K562 (cell line): ENCODE results near the gene WNT3.

ENCODE experiments used
- EZH2 ChIP-seq: IDR thresholded peaks from 2 replicates; pipeline ENCODE4 v1.6.1; 2012; ENCODE audit warnings: low read depth, mild to moderate bottlenecking, inconsistent platforms, low read length, borderline replicate concordance
- FIP1L1 ChIP-seq: fragments of 200-400 bp; formaldehyde crosslinking; IDR thresholded peaks from 2 replicates; pipeline ENCODE4 v1.6.1; 2018; ENCODE audit warnings: mild to moderate bottlenecking, low read depth, low read length; ENCODE audit not compliant: poor library complexity, severe bottlenecking
- HNRNPL ChIP-seq: fragments of 200-400 bp; formaldehyde crosslinking; IDR thresholded peaks from 2 replicates; pipeline ENCODE4 v1.6.1; 2017; ENCODE audit warnings: low read depth, mild to moderate bottlenecking, low read length
- MTF1 ChIP-seq: fragments of 250-450 bp; sonication (Bioruptor Pico); IDR thresholded peaks from 2 replicates; pipeline ENCODE4 v1.9.0; 2021; ENCODE audit warnings: moderate library complexity, mild to moderate bottlenecking, inconsistent platforms, borderline replicate concordance
- NR2C1 ChIP-seq, 2 experiments: fragments of 450-650 bp; IDR thresholded peaks; 2 replicates each; pipeline ENCODE4 v1.6.1; 2017; ENCODE audit warnings: mild to moderate bottlenecking in 2 of 2, antibody characterized with exemption in 1 of 2, inconsistent platforms in 1 of 2, missing compliant biosample characterization in 1 of 2, missing genetic modification characterization in 1 of 2
- POLR2AphosphoS5 ChIP-seq: IDR thresholded peaks from 2 replicates; pipeline ENCODE4 v1.6.1; 2011; ENCODE audit warnings: mild to moderate bottlenecking, low read depth, low read length, moderate library complexity; ENCODE audit not compliant: control insufficient read depth, insufficient read depth
- ZNF133 ChIP-seq: fragments of 250-450 bp; sonication (Bioruptor Pico); IDR thresholded peaks from 2 replicates; pipeline ENCODE4 v1.4.0; 2020; ENCODE audit warnings: mild to moderate bottlenecking
- ZNF589 ChIP-seq: fragments of 200-800 bp; sonication (Bioruptor generic); IDR thresholded peaks from 2 replicates; pipeline ENCODE4 v1.6.1; 2016; ENCODE audit warnings: low read depth, missing genetic modification characterization, missing compliant biosample characterization
- TF ChIP-seq, protein P1 (sequence below): fragments of 250-450 bp; sonication (Bioruptor Pico); IDR thresholded peaks from 2 replicates; pipeline ENCODE4 v1.5.0; 2022; ENCODE audit warnings: mild to moderate bottlenecking

GRCh38 chr17:46826116-46826515 is 7.6 kb upstream of the WNT3 start:
- TF ChIP-seq HNRNPL (no peak), EZH2 (no peak), POLR2AphosphoS5 (no peak), MTF1 (no peak), NR2C1 (IDR thresholded peaks at IDR 0.05) (no peak), NR2C1 (tag; IDR thresholded peaks at IDR 0.05) (no peak), ZNF133 (no peak), FIP1L1 (no peak), ZNF589 (CRISPR knock-in tag) (no peak)
- TF ChIP-seq, protein P1, sequence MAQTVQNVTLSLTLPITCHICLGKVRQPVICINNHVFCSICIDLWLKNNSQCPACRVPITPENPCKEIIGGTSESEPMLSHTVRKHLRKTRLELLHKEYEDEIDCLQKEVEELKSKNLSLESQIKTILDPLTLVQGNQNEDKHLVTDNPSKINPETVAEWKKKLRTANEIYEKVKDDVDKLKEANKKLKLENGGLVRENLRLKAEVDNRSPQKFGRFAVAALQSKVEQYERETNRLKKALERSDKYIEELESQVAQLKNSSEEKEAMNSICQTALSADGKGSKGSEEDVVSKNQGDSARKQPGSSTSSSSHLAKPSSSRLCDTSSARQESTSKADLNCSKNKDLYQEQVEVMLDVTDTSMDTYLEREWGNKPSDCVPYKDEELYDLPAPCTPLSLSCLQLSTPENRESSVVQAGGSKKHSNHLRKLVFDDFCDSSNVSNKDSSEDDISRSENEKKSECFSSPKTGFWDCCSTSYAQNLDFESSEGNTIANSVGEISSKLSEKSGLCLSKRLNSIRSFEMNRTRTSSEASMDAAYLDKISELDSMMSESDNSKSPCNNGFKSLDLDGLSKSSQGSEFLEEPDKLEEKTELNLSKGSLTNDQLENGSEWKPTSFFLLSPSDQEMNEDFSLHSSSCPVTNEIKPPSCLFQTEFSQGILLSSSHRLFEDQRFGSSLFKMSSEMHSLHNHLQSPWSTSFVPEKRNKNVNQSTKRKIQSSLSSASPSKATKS, result no peak
